Measurements from ENCODE around the gene RTN4RL1. TPM values are rescaled to one million over a fixed set of nuclear protein-coding genes. Genes with fewer than 3 reads are reported as not detected.

Gene RTN4RL1
- total RNA-seq, 1 experiment from 2014 or later = 0.80 TPM

GRCh38 chr17:1942066-1942365 is 83.1 kb downstream of the RTN4RL1 start:
- no TSS peak for BruUV-seq (replicated peaks)
- DNase-seq (ENCODE audit: low read depth, low spot score) (no peak), ATAC-seq (no peak)
- POLR2A ChIA-PET = no interaction called here
- H3K27ac ChIP-seq (ENCODE audit: low read length) = no peak overlapping the region
- H3K9me3 ChIP-seq (ENCODE audit: control insufficient read depth, insufficient read depth, low read depth, low read length) = no peaks in the 10 kb centered on the region
- H3K4me3 ChIP-seq (ENCODE audit: low read depth in 2 of 2, low read length in 2 of 2) = no peak overlapping the region
- CTCF ChIA-PET = no interaction called here
- in situ Hi-C loops (cut with HindIII; ENCODE audit: low pct_unique_long_range_greater_than_20kb, low sequenced_read_pairs) = no loop called here
- TF ChIP-seq REST (IDR thresholded peaks at IDR 0.05; ENCODE audit: insufficient read depth in 1 of 2, low read depth in 2 of 2, low read length in 1 of 2) (no peak), POLR2AphosphoS5 (IDR thresholded peaks at IDR 0.05; ENCODE audit: low read depth, low read length) (no peak), SIN3A (IDR thresholded peaks at IDR 0.05; ENCODE audit: borderline replicate concordance, insufficient read depth, low read depth, low read length) (no peak), TCF7L2 (IDR thresholded peaks at IDR 0.05; ENCODE audit: low read depth, low read length) (no peak), CTCF (IDR thresholded peaks at IDR 0.05) (no peak)
- no peaks in the 10 kb centered on the region for H3K36me3 ChIP-seq (ENCODE audit: control insufficient read depth, insufficient read depth, low read length)
- H3K27me3 ChIP-seq (ENCODE audit: control insufficient read depth, insufficient read depth, low read length) = no peaks in the 10 kb centered on the region
- H3K4me1 ChIP-seq (ENCODE audit: control insufficient read depth, insufficient read depth, low read length) = no peaks in the 10 kb centered on the region
- intact Hi-C loops (cut with micrococcal nuclease; ENCODE audit: unreplicated experiment) = no loop called here

- TF ChIP-seq POLR2AphosphoS5 (IDR thresholded peaks at IDR 0.05; ENCODE audit: low read depth, low read length) = no peak
- TF ChIP-seq CTCF (IDR thresholded peaks at IDR 0.05) = no peak
- no peak for TF ChIP-seq SIN3A (IDR thresholded peaks at IDR 0.05; ENCODE audit: borderline replicate concordance, insufficient read depth, low read depth, low read length)
- TF ChIP-seq TCF7L2 (IDR thresholded peaks at IDR 0.05; ENCODE audit: low read depth, low read length) = no peak
- no peak for TF ChIP-seq REST (IDR thresholded peaks at IDR 0.05; ENCODE audit: insufficient read depth in 1 of 2, low read depth in 2 of 2, low read length in 1 of 2)
- Histone ChIP-seq H3K27ac (ENCODE audit: low read length) (no peak overlapping the region), H3K36me3 (ENCODE audit: control insufficient read depth, insufficient read depth, low read length) (no peaks in the 10 kb centered on the region), H3K9me3 (ENCODE audit: control insufficient read depth, insufficient read depth, low read depth, low read length) (no peaks in the 10 kb centered on the region), H3K4me1 (ENCODE audit: control insufficient read depth, insufficient read depth, low read length) (no peaks in the 10 kb centered on the region), H3K27me3 (ENCODE audit: control insufficient read depth, insufficient read depth, low read length) (no peaks in the 10 kb centered on the region), H3K4me3 (ENCODE audit: low read depth in 2 of 2, low read length in 2 of 2) (no peak overlapping the region)
- intact Hi-C loops (cut with micrococcal nuclease; ENCODE audit: unreplicated experiment) (no loop called here), in situ Hi-C loops (cut with HindIII; ENCODE audit: low pct_unique_long_range_greater_than_20kb, low sequenced_read_pairs) (no loop called here)
- DNase-seq (ENCODE audit: low read depth, low spot score) (no peak), ATAC-seq (no peak)
- ChIA-PET POLR2A (no interaction called here), CTCF (no interaction called here)
- no TSS peak for BruUV-seq (replicated peaks)
Observed at GRCh38 chr17:1941272-1942065, 83.7 kb downstream of the RTN4RL1 start.

Measured in Panc1 (cell line).